Progenitor cell of endocrine pancreas (in vitro differentiated cells): ENCODE measurements around the gene SIL1. TPM values are rescaled to one million over a fixed set of nuclear protein-coding genes. Genes with fewer than 3 reads are reported as not detected.
"Not testable (repeated sequence)": the region's sequence is repeated elsewhere in the genome, so short reads cannot be mapped to it uniquely, and the experiment has no call there.

Experiments
- DNase-seq: peaks from one replicate; pipeline ENCODE4 v3.0.0; 2021; ENCODE audit warnings: low spot score; ENCODE audit not compliant: unreplicated experiment
- H3K27ac Mint-ChIP-seq: 2 replicates; pipeline ENCODE4 v1.8.0; 2021; ENCODE audit warnings: mild to moderate bottlenecking, moderate library complexity, mixed read lengths
- H3K27me3 Mint-ChIP-seq: 2 replicates; pipeline ENCODE4 v1.8.0; 2021; ENCODE audit warnings: mixed read lengths
- H3K36me3 Mint-ChIP-seq: 2 replicates; pipeline ENCODE4 v1.8.0; 2022; ENCODE audit warnings: mixed read lengths; ENCODE audit not compliant: insufficient read depth
- H3K4me1 Mint-ChIP-seq: 2 replicates; pipeline ENCODE4 v1.8.0; 2021; ENCODE audit warnings: low read depth, mixed read lengths
- H3K4me3 Mint-ChIP-seq: 2 replicates; pipeline ENCODE4 v1.8.0; 2021; ENCODE audit warnings: low read depth, mild to moderate bottlenecking, moderate library complexity, mixed read lengths
- H3K9me3 Mint-ChIP-seq: 2 replicates; pipeline ENCODE4 v1.8.0; 2021; ENCODE audit warnings: low read depth, mixed read lengths
- total RNA-seq: library from RNA; stranded (reverse); gene quantifications from 2 replicates; pipeline ENCODE4 v1.2.1, GENCODE V29; 2021
- TF ChIP-seq, protein P1 (sequence below): fragments of 200-600 bp; sonication (generic); IDR thresholded peaks from one replicate; pipeline ENCODE4 v1.5.0; 2021; ENCODE audit warnings: antibody characterized with exemption, mild to moderate bottlenecking; ENCODE audit not compliant: unreplicated experiment

SIL1 gene
- total RNA-seq, 1 donor from 2014 or later: 26.0 TPM

DNA sequence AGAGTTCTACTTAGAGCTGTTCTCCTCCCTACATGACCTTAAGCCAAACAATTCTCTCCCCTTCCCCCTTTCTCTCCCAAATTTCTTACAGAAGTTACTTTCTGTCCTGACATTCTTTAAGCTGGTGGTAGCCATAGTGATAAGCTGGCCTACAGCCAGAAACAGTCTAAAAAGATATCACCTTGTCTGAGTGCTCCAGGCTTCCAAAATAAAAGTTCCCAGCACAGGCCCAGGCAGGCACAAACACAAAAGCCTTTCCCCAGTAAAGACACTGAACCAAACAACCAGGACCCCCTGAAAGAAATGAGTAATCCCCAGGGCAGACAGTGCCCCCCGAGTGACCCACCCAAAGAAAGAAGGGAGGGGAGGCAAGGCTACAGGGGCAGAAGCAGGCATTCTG is 19.2 kb downstream of the SIL1 start:
- Mint-ChIP-seq H3K9me3 (peaks cover 4% of the 10 kb centered on the region), H3K27ac (peak overlapping the region; percentile 82), H3K4me3 (no peak overlapping the region), H3K36me3 (no peaks in the 10 kb centered on the region), H3K27me3 (no peaks in the 10 kb centered on the region), H3K4me1 (peaks cover 15% of the 10 kb centered on the region)
- no peak for DNase-seq
- TF ChIP-seq, protein P1, sequence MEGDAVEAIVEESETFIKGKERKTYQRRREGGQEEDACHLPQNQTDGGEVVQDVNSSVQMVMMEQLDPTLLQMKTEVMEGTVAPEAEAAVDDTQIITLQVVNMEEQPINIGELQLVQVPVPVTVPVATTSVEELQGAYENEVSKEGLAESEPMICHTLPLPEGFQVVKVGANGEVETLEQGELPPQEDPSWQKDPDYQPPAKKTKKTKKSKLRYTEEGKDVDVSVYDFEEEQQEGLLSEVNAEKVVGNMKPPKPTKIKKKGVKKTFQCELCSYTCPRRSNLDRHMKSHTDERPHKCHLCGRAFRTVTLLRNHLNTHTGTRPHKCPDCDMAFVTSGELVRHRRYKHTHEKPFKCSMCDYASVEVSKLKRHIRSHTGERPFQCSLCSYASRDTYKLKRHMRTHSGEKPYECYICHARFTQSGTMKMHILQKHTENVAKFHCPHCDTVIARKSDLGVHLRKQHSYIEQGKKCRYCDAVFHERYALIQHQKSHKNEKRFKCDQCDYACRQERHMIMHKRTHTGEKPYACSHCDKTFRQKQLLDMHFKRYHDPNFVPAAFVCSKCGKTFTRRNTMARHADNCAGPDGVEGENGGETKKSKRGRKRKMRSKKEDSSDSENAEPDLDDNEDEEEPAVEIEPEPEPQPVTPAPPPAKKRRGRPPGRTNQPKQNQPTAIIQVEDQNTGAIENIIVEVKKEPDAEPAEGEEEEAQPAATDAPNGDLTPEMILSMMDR: no peak

DNA sequence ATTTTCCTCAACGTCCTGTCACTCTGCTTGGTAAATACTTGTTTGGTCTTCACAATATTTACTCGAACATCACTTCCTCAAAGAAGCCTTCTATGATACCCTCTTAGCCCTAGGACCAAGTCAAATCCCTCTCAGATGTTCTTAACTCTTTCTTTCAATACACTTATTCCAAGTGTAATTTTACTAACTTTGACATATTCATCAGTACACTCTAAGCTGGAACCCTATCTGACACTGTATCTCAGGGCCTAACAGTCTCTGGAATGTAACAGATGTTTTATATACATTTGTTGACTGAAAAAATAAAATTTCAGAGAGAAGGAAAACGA is 19.6 kb downstream of the SIL1 start:
- TF ChIP-seq, protein P1: no peak
- H3K9me3 Mint-ChIP-seq: peaks cover 4% of the 10 kb centered on the region
- no peaks in the 10 kb centered on the region for H3K27me3 Mint-ChIP-seq
- H3K4me3 Mint-ChIP-seq: no peak overlapping the region
- no peaks in the 10 kb centered on the region for H3K36me3 Mint-ChIP-seq
- H3K4me1 Mint-ChIP-seq: peaks cover 15% of the 10 kb centered on the region
- DNase-seq: no peak
- peak overlapping the region; percentile 65 for H3K27ac Mint-ChIP-seq

DNA sequence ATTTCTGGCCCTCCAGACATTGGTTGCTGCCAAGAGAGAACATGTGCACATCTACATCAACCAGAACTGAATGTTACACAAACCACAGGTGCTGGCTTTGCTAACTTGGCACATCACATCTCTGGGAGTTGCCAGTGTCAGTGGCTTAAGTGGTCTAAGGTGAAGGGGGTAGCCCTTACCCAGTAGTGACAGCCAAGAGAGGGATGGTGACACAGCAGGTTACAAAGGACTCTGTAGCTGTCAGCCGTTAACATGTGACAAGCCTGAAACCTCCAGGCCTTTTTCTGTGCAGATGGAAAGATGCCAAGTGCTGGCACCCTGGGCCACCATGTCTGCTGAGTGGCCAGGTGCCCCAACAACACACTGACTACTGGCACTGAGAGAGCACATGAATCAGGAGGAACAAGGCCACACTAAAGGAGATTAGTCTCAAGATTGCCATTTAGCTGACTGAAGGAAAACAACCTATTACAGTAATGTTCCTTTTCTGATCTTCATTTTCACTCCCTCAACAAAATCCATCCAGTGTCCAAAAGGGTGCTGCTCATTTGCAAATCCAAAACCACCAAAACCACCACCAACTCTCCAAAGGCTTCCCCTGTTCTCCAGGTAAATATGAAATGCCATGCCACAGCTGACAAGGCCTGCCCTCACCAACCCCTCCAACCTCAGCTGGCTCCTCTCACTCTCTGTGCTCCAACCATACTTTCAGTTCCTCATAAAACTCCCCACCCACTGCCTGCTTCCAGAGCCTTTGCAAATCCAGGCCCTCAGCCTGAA is 20.2 kb downstream of the SIL1 start:
- Mint-ChIP-seq H3K4me1 (peaks cover 15% of the 10 kb centered on the region), H3K27ac (peak overlapping the region; percentile 65), H3K9me3 (peaks cover 4% of the 10 kb centered on the region), H3K27me3 (no peaks in the 10 kb centered on the region), H3K4me3 (no peak overlapping the region), H3K36me3 (no peaks in the 10 kb centered on the region)
- TF ChIP-seq, protein P1: no peak
- no peak for DNase-seq

DNA sequence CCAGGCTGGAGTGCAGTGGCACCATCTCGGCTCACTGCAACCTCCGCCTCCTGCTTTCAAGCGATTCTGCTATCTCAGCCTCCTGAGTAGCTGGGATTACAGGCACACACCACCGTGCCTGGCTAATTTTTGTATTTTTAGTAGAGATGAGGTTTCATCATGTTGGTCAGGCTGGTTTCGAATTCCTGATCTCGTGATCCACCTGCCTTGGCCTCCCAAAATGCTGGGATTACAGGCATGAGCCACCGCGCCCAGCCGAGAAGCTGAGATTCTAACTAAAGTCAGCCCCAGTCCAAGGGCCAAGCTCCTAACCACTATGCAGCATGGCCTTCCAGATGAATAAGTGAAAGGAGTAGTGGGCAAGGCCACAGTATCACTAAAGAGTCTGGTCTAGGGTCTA is 20.9 kb downstream of the SIL1 start:
- not testable (repeated sequence) for H3K9me3 Mint-ChIP-seq, H3K27ac Mint-ChIP-seq, H3K4me3 Mint-ChIP-seq, DNase-seq, H3K27me3 Mint-ChIP-seq, H3K36me3 Mint-ChIP-seq
- peaks cover 15% of the 10 kb centered on the region for H3K4me1 Mint-ChIP-seq

DNA sequence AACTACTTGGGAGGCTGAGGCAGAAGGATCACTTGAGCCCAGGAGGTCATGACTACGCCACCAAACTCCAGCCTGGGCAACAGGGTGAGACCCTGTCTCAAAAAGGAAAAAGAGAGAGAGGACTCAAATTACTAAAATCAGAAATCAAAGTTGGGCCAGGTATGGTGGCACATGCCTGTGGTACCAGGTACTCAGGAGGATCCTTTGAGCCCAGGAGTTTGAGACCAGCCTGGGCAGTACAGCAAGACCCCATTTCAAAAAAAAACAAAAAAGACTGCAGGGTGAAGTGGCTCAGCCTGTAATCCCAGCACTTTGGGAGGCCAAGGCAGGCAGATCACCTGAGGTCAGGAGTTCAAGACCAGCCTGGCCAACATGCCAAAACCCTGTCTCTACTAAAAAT is 23.8 kb downstream of the SIL1 start:
- not testable (repeated sequence) for H3K36me3 Mint-ChIP-seq, H3K27me3 Mint-ChIP-seq, DNase-seq, H3K27ac Mint-ChIP-seq, H3K4me3 Mint-ChIP-seq
- peaks cover 13% of the 10 kb centered on the region for H3K4me1 Mint-ChIP-seq
- H3K9me3 Mint-ChIP-seq: peaks cover 14% of the 10 kb centered on the region

DNA sequence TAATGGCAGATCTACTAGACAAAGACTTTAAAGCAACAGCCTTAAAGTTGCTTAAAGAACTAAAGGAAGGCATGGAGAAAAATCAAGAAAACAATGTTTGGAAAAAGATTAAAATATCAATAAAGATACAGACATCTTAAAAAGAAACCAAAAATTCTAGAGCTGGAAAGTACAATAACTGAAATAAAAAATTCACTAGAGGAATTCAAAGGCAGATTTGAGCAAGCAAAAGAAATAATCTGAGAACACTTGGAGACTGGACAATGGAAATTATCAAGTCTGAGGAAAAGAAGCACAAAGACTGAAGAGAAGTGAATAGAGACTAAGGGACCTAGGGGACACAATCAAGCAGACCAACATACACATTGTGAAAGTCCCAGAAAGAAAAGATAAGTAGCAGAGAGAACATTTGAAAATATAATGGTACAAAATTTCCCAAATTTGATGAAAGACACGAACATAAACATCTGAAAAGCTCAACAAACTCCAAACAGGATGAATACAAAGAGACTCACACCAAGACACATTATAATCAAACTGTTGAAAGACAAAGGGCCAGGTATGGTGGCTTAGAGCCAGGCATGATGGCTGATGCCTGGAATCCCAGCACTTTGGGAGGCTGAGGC is 26.3 kb downstream of the SIL1 start:
- Mint-ChIP-seq H3K4me1 (peaks cover 6% of the 10 kb centered on the region), H3K27me3 (no peaks in the 10 kb centered on the region), H3K9me3 (peaks cover 14% of the 10 kb centered on the region), H3K36me3 (peaks cover 10% of the 10 kb centered on the region), H3K27ac (peak overlapping the region; percentile 36), H3K4me3 (no peak overlapping the region)
- DNase-seq: no peak
- TF ChIP-seq, protein P1: no peak
